GM10847 (cell line): Measurements from ENCODE around the gene BTBD9.

Source experiments
- POLR2A ChIP-seq: IDR thresholded peaks from 2 replicates; pipeline ENCODE4 v1.6.1; 2011; ENCODE audit not compliant: insufficient read length; ENCODE audit errors: extremely low read depth

The BTBD9 gene

GRCh38 chr6:38163186-38164130 lies 476.3 kb downstream of the BTBD9 start:
- TF ChIP-seq POLR2A = no peak

- no peak for TF ChIP-seq POLR2A
These were observed 477.1 kb downstream of the BTBD9 start for GRCh38 chr6:38162493-38163185.

GRCh38 chr6:38161754-38162492 lies 477.8 kb downstream of the BTBD9 start:
- TF ChIP-seq POLR2A = no peak

GRCh38 chr6:38161331-38161730 lies 478.4 kb downstream of the BTBD9 start:
- TF ChIP-seq POLR2A = no peak

GRCh38 chr6:38160831-38161230 lies 478.9 kb downstream of the BTBD9 start:
- TF ChIP-seq POLR2A = no peak

GRCh38 chr6:38159596-38159995 lies 480.1 kb downstream of the BTBD9 start:
- no peak for TF ChIP-seq POLR2A

- TF ChIP-seq POLR2A = no peak
These were observed 480.9 kb downstream of the BTBD9 start for GRCh38 chr6:38158762-38159350.

GRCh38 chr6:38157905-38158304 lies 481.8 kb downstream of the BTBD9 start:
- no peak for TF ChIP-seq POLR2A

GRCh38 chr6:38156818-38157565 lies 482.7 kb downstream of the BTBD9 start:
- no peak for TF ChIP-seq POLR2A

- TF ChIP-seq POLR2A = no peak
These were observed 484.0 kb downstream of the BTBD9 start for GRCh38 chr6:38155621-38156204.

- no peak for TF ChIP-seq POLR2A
These were observed 484.6 kb downstream of the BTBD9 start for GRCh38 chr6:38155144-38155543.

GRCh38 chr6:38154731-38155130 lies 485.0 kb downstream of the BTBD9 start:
- TF ChIP-seq POLR2A = no peak

GRCh38 chr6:38153798-38154345 lies 485.9 kb downstream of the BTBD9 start:
- TF ChIP-seq POLR2A = no peak
